HG03025 (cell line): Measurements from ENCODE around the gene RILPL1.
"Not testable (repeated sequence)": the region's sequence is repeated elsewhere in the genome, so short reads cannot be mapped to it uniquely, and the experiment has no call there.

Source experiments
- ATAC-seq: cut with Tn5 transposase; IDR thresholded peaks from one replicate; pipeline ENCODE4 v1.9.1; 2021; ENCODE audit warnings: mild to moderate bottlenecking, moderate library complexity; ENCODE audit not compliant: unreplicated experiment, low FRiP score

RILPL1 gene

GRCh38 chr12:123531091-123531490, 2.4 kb downstream of the RILPL1 start:
- ATAC-seq = no peak

GRCh38 chr12:123530668-123531067, 2.9 kb downstream of the RILPL1 start:
- no peak for ATAC-seq

- ATAC-seq = no peak
These were observed 3.8 kb downstream of the RILPL1 start for GRCh38 chr12:123529686-123530085.

- no peak for ATAC-seq
These were observed 4.7 kb downstream of the RILPL1 start for GRCh38 chr12:123528858-123529257.

- no peak for ATAC-seq
These were observed 6.9 kb downstream of the RILPL1 start for GRCh38 chr12:123526542-123527080.

GRCh38 chr12:123524378-123524777, 9.1 kb downstream of the RILPL1 start:
- ATAC-seq = no peak

- ATAC-seq = no peak
These were observed 10.0 kb downstream of the RILPL1 start for GRCh38 chr12:123523518-123523917.

- ATAC-seq = no peak
These were observed 11.4 kb downstream of the RILPL1 start for GRCh38 chr12:123522164-123522563.

GRCh38 chr12:123520567-123521474, 12.7 kb downstream of the RILPL1 start:
- no peak for ATAC-seq

- no peak for ATAC-seq
These were observed 14.1 kb downstream of the RILPL1 start for GRCh38 chr12:123519141-123520001.

- ATAC-seq = no peak
These were observed 17.2 kb downstream of the RILPL1 start for GRCh38 chr12:123516216-123516780.

- not testable (repeated sequence) for ATAC-seq
These were observed 18.8 kb downstream of the RILPL1 start for GRCh38 chr12:123514582-123515221.

- no peak for ATAC-seq
These were observed 19.7 kb downstream of the RILPL1 start for GRCh38 chr12:123513805-123514204.

GRCh38 chr12:123512838-123513665, 20.5 kb downstream of the RILPL1 start:
- no peak for ATAC-seq

GRCh38 chr12:123506843-123507236, 26.7 kb downstream of the RILPL1 start:
- ATAC-seq = no peak

GRCh38 chr12:123506059-123506842, 27.3 kb downstream of the RILPL1 start:
- ATAC-seq = no peak

- ATAC-seq = no peak
These were observed 31.3 kb downstream of the RILPL1 start for GRCh38 chr12:123502163-123502704.

- no peak for ATAC-seq
These were observed 34.2 kb downstream of the RILPL1 start for GRCh38 chr12:123499332-123499731.
